K562 (cell line): ENCODE results near the gene FGF12. TPM values are rescaled to one million over a fixed set of nuclear protein-coding genes. Genes with fewer than 3 reads are reported as not detected.
A peak's percentile ranks its signal among the peaks of the same experiment; 100 is the strongest.
"Not testable (repeated sequence)": the region's sequence is repeated elsewhere in the genome, so short reads cannot be mapped to it uniquely, and the experiment has no call there.

Experiments
- ATAC-seq: fragments of 200-7000 bp; cut with Tn5 transposase; 3 replicates; pipeline ENCODE4 v1.9.1; 2020; ENCODE audit warnings: moderate library complexity
- BruUV-seq: library from RNA; stranded (reverse); fragments of 400-500 nt; replicated peaks from 2 replicates; lab custom pipeline; 2021; lab: Mats Ljungman, UMichigan
- CTCF ChIA-PET: fragments of 300-600 bp; formaldehyde crosslinking; extraction: SDS; loops from one replicate; lab custom pipeline; 2021; ENCODE audit warnings: low intra/inter-chr PET ratio; lab: Yijun Ruan, JAX
- POLR2A ChIA-PET: fragments of 300-600, 350-650 bp; sonication (Branson Sonifier 250); formaldehyde crosslinking; extraction: SDS; loops from one replicate; lab custom pipeline; 2021; ENCODE audit warnings: antibody characterized with exemption, inconsistent platforms; lab: Yijun Ruan, JAX
- DNase-seq, 4 experiments: peaks; one replicate each; pipeline versions ENCODE4 v3.0.0 to v3.0.0-alpha.2; 2011 to 2018; ENCODE audit warnings: low spot score in 3 of 4, mixed read lengths in 3 of 4; ENCODE audit errors: extremely low read depth in 1 of 4
- FAIRE-seq: peaks from 2 replicates; lab custom pipeline; 2011; peaks lifted over from hg19 to GRCh38; lab: Jason Lieb, UNC
- H2AFZ ChIP-seq: 2 replicates; pipeline ENCODE4 v1.6.0; 2011; ENCODE audit warnings: low read depth, low read length, control low read depth, inconsistent platforms
- H3K27ac ChIP-seq: fragments of 200-600 bp; 3 replicates; pipeline ENCODE4 v1.8.0; 2011; ENCODE audit warnings: low read depth, mild to moderate bottlenecking, control low read depth, inconsistent platforms, low read length, moderate library complexity, mixed read lengths; ENCODE audit errors: extremely low read depth
- H3K27me3 ChIP-seq, 2 experiments: fragments of 300-600 bp in 1 of 2; 2 replicates in 1 of 2; 3 replicates in 1 of 2; pipeline versions ENCODE4 v1.6.0 to v1.8.0; 2011; ENCODE audit warnings: inconsistent platforms in 2 of 2, low read length in 2 of 2, mild to moderate bottlenecking in 1 of 2, mixed read lengths in 1 of 2, moderate library complexity in 1 of 2; ENCODE audit not compliant: control insufficient read depth in 2 of 2, insufficient read depth in 2 of 2
- H3K36me3 ChIP-seq: fragments of 300-600 bp; 3 replicates; pipeline ENCODE4 v1.8.0; 2011; ENCODE audit warnings: mild to moderate bottlenecking, low read length, inconsistent platforms; ENCODE audit not compliant: control insufficient read depth, insufficient read depth
- H3K4me1 ChIP-seq, 2 experiments: fragments of 200-600 bp in 1 of 2; replicated peaks in 1 of 2; 2 replicates in 1 of 2; 3 replicates in 1 of 2; pipeline versions ENCODE4 v1.5.1 to v1.8.0; 2011; ENCODE audit warnings: inconsistent platforms in 2 of 2, low read length in 2 of 2, mild to moderate bottlenecking in 1 of 2, mixed read lengths in 1 of 2, moderate library complexity in 1 of 2; ENCODE audit not compliant: control insufficient read depth in 2 of 2, insufficient read depth in 2 of 2
- H3K4me2 ChIP-seq: 2 replicates; pipeline ENCODE4 v1.6.1; 2011; ENCODE audit warnings: low read length, control low read depth, inconsistent platforms, mixed read lengths; ENCODE audit not compliant: insufficient read depth
- H3K4me3 ChIP-seq: fragments of 200-600 bp; sonication (generic), shearing (Covaris generic); 2 replicates; pipeline ENCODE4 v1.5.1; 2016; ENCODE audit warnings: control low read depth, inconsistent platforms
- H3K79me2 ChIP-seq: fragments of 200-600 bp; 3 replicates; pipeline ENCODE4 v1.8.0; 2011; ENCODE audit warnings: low read length, inconsistent platforms; ENCODE audit not compliant: control insufficient read depth, insufficient read depth
- H3K9ac ChIP-seq, 2 experiments: 2 replicates each; pipeline versions ENCODE4 v1.6.0 to v1.6.1; 2011; ENCODE audit warnings: low read depth in 2 of 2, low read length in 2 of 2, control low read depth in 1 of 2, inconsistent platforms in 1 of 2, mild to moderate bottlenecking in 1 of 2, mixed read lengths in 1 of 2; ENCODE audit not compliant: insufficient read depth in 1 of 2
- H3K9me1 ChIP-seq: one replicate; pipeline ENCODE4 v1.6.0; 2011; ENCODE audit warnings: inconsistent platforms, mild to moderate bottlenecking, low read length, moderate library complexity; ENCODE audit not compliant: control insufficient read depth, insufficient read depth
- H3K9me3 ChIP-seq: replicated peaks from 2 replicates; pipeline ENCODE4 v1.5.1; 2011; ENCODE audit warnings: low read depth, low read length, inconsistent platforms; ENCODE audit not compliant: control insufficient read depth, insufficient read depth
- H4K20me1 ChIP-seq: replicated peaks from 2 replicates; pipeline ENCODE4 v1.6.1; 2011; ENCODE audit warnings: low read length, inconsistent platforms, mixed read lengths; ENCODE audit not compliant: control insufficient read depth, insufficient read depth
- HMGN3 ChIP-seq: IDR thresholded peaks from 2 replicates; pipeline ENCODE4 v1.6.1; 2011; ENCODE audit warnings: borderline replicate concordance, low read depth, mild to moderate bottlenecking, mixed read lengths, low read length; ENCODE audit not compliant: insufficient read length; ENCODE audit errors: extremely low read depth
- RBM25 ChIP-seq: fragments of 200-400 bp; formaldehyde crosslinking; IDR thresholded peaks from 2 replicates; pipeline ENCODE4 v1.6.1; 2018; ENCODE audit warnings: low read length, low read depth, moderate library complexity; ENCODE audit not compliant: severe bottlenecking
- ZNF146 ChIP-seq: IDR thresholded peaks from one replicate; pipeline ENCODE4 v1.6.1; 2018; ENCODE audit warnings: missing compliant biosample characterization; ENCODE audit not compliant: unreplicated experiment
- ZNF766 ChIP-seq: fragments of 200-800 bp; sonication (Bioruptor generic); conservative IDR thresholded peaks from 2 replicates; pipeline ENCODE4 v1.6.1; 2016; ENCODE audit warnings: missing genetic modification characterization, missing compliant biosample characterization
- WGBS: fragments of 100-300 bp; shearing (Covaris generic); methylation state at CpG from one replicate; pipeline ENCODE4 v1.1.6; 2016; ENCODE audit warnings: low coverage, mixed read lengths; ENCODE audit not compliant: insufficient coverage; ENCODE audit errors: missing lambda C conversion rate; 5-methylcytosine and 5-hydroxymethylcytosine counted together
- in situ Hi-C: fragments of 300-500 bp; cut with MboI; formaldehyde crosslinking; loops from 4 replicates; pipeline ENCODE4 v1.15.0; 2018; ENCODE audit warnings: inconsistent platforms, mixed read lengths
- intact Hi-C: fragments of 100-400 bp; cut with micrococcal nuclease; formaldehyde crosslinking; loops from 2 replicates; pipeline ENCODE4 v1.14.2; 2022
- polyA plus RNA-seq, 8 experiments: library from polyadenylated mRNA; depleted of rRNA in 4 of 8; stranded (reverse) in 5 of 8; unstranded in 3 of 8; fragments of >200 nt; fragmentation: Nextera tagmentation in 2 of 8; fragmentation: Illumina TruSeq in 1 of 8; extraction: Ambion mirVana in 2 of 8; extraction: Trizol in 1 of 8; gene quantifications; 2 replicates each; pipeline versions ENCODE4 v1.2.1 to v1.2.3, GENCODE V29; 2011 to 2014; ENCODE audit warnings: inconsistent platforms in 1 of 8, missing spikeins in 1 of 8
- total RNA-seq, 7 experiments: library from RNA; depleted of rRNA in 6 of 7; stranded (reverse); fragments of >200 nt in 6 of 7; fragmentation: Illumina TruSeq in 2 of 7; extraction: Trizol in 2 of 7; gene quantifications; 2 replicates each; pipeline versions ENCODE4 v1.2.1 to v1.2.3, GENCODE V29; 2011 to 2021; ENCODE audit warnings: low replicate concordance in 1 of 7

Gene FGF12
- total and polyA plus RNA-seq, 9 of the 15 experiments (the other 6 are each of a cell fraction or from before 2014, with no cell fraction given) = not detected

GRCh38 chr3:192576704-192577103, 150.6 kb downstream of the FGF12 start:
- BruUV-seq, H3K27me3 ChIP-seq, H3K9ac ChIP-seq, CTCF ChIA-PET, intact Hi-C loops, H3K36me3 ChIP-seq, H3K27ac ChIP-seq, H3K4me1 ChIP-seq, H3K9me1 ChIP-seq, H3K4me2 ChIP-seq, POLR2A ChIA-PET, FAIRE-seq, H3K79me2 ChIP-seq, H3K4me3 ChIP-seq, H2AFZ ChIP-seq, in situ Hi-C loops, ATAC-seq, H3K9me3 ChIP-seq, DNase-seq, H4K20me1 ChIP-seq: not testable (repeated sequence)
- TF ChIP-seq RBM25 = peak; percentile 42
- peak; percentile 64 for TF ChIP-seq ZNF146 (CRISPR knock-in tag)
- 3% methylated on average over 5 of the region's 5 CpGs for WGBS

GRCh38 chr3:192575879-192576506, 151.3 kb downstream of the FGF12 start:
- Histone ChIP-seq H3K27me3 (no peaks in the 10 kb centered on the region), H3K36me3 (no peaks in the 10 kb centered on the region), H2AFZ (no peak overlapping the region), H3K4me1 (no peaks in the 10 kb centered on the region), H3K79me2 (no peaks in the 10 kb centered on the region), H3K9ac (no peak overlapping the region), H3K4me2 (no peak overlapping the region), H4K20me1 (no peaks in the 10 kb centered on the region), H3K9me1 (no peaks in the 10 kb centered on the region), H3K27ac (no peak overlapping the region), H3K4me3 (no peak overlapping the region), H3K9me3 (no peaks in the 10 kb centered on the region)
- intact Hi-C loops (no loop called here), in situ Hi-C loops (no loop called here)
- FAIRE-seq = no peak
- no TSS peak for BruUV-seq
- ChIA-PET POLR2A (no interaction called here), CTCF (no interaction called here)
- TF ChIP-seq HMGN3 = no peak
- TF ChIP-seq ZNF766 (CRISPR knock-in tag) = no peak
- no peak for DNase-seq
- 3% methylated on average over 3 of the region's 3 CpGs for WGBS
- no peak for ATAC-seq
